Keratinocyte (primary cell): ENCODE data around the gene USP17L19. TPM values are rescaled to one million over a fixed set of nuclear protein-coding genes. Genes with fewer than 3 reads are reported as not detected.
"Not testable (repeated sequence)": the region's sequence is repeated elsewhere in the genome, so short reads cannot be mapped to it uniquely, and the experiment has no call there.

Source experiments
- DNase-seq: peaks from one replicate; pipeline ENCODE4 v3.0.0-alpha.2; 2011; ENCODE audit warnings: low read depth, missing footprints, low spot score
- FAIRE-seq: peaks from 2 replicates; lab custom pipeline; 2011; peaks lifted over from hg19 to GRCh38; lab: Jason Lieb, UNC
- H2AFZ ChIP-seq: 2 replicates; pipeline ENCODE4 v1.6.0; 2012; ENCODE audit warnings: low read length, control low read depth, inconsistent platforms; ENCODE audit not compliant: control insufficient read depth
- H3K27ac ChIP-seq: 2 replicates; pipeline ENCODE4 v1.5.1; 2011; ENCODE audit warnings: low read length; ENCODE audit not compliant: control insufficient read depth, insufficient read depth
- H3K27me3 ChIP-seq: 3 replicates; pipeline ENCODE4 v1.6.0; 2011; ENCODE audit warnings: low read length; ENCODE audit not compliant: control insufficient read depth, insufficient read depth; ENCODE audit errors: extremely low read depth
- H3K36me3 ChIP-seq, 2 experiments: 2 replicates in 1 of 2; 3 replicates in 1 of 2; pipeline ENCODE4 v1.5.1; 2011; ENCODE audit warnings: low read length in 2 of 2, mild to moderate bottlenecking in 1 of 2; ENCODE audit not compliant: control insufficient read depth in 2 of 2, insufficient read depth in 2 of 2; ENCODE audit errors: extremely low read depth in 1 of 2
- H3K4me1 ChIP-seq: 3 replicates; pipeline ENCODE4 v1.5.1; 2011; ENCODE audit warnings: low read length; ENCODE audit not compliant: control insufficient read depth, insufficient read depth; ENCODE audit errors: extremely low read depth
- H3K4me2 ChIP-seq: 3 replicates; pipeline ENCODE4 v1.6.0; 2011; ENCODE audit warnings: low read depth, low read length; ENCODE audit not compliant: control insufficient read depth, insufficient read depth; ENCODE audit errors: extremely low read depth
- H3K4me3 ChIP-seq, 3 experiments: fragments of 200-600 bp in 1 of 3; sonication (generic) in 1 of 3; 2 replicates in 2 of 3; 3 replicates in 1 of 3; pipeline ENCODE4 v1.5.1; 2011 to 2016; ENCODE audit warnings: low read length in 3 of 3, mild to moderate bottlenecking in 3 of 3, control low read depth in 2 of 3, inconsistent platforms in 1 of 3, low read depth in 1 of 3, mixed read lengths in 1 of 3, mixed run types in 1 of 3, moderate library complexity in 1 of 3; ENCODE audit not compliant: control insufficient read depth in 2 of 3, insufficient read depth in 2 of 3; ENCODE audit errors: extremely low read depth in 1 of 3
- H3K79me2 ChIP-seq: 2 replicates; pipeline ENCODE4 v1.6.0; 2012; ENCODE audit warnings: low read length; ENCODE audit not compliant: control insufficient read depth, insufficient read depth
- H3K9ac ChIP-seq: 3 replicates; pipeline ENCODE4 v1.6.0; 2011; ENCODE audit warnings: low read length; ENCODE audit not compliant: control insufficient read depth, insufficient read depth; ENCODE audit errors: extremely low read depth
- H3K9me1 ChIP-seq: 3 replicates; pipeline ENCODE4 v1.6.0; 2011; ENCODE audit warnings: low read length; ENCODE audit not compliant: control insufficient read depth, insufficient read depth; ENCODE audit errors: extremely low read depth
- H3K9me3 ChIP-seq: 2 replicates; pipeline ENCODE4 v1.5.1; 2012; ENCODE audit warnings: low read depth, low read length; ENCODE audit not compliant: control insufficient read depth
- H4K20me1 ChIP-seq: 3 replicates; pipeline ENCODE4 v1.6.0; 2011; ENCODE audit warnings: low read length; ENCODE audit not compliant: control insufficient read depth, insufficient read depth; ENCODE audit errors: extremely low read depth
- dilution Hi-C: fragments of 300-500 bp; cut with MboI; formaldehyde crosslinking; loops from one replicate; pipeline ENCODE4 v1.7.0; 2020; ENCODE audit warnings: low sequenced_read_pairs; ENCODE audit not compliant: extremely low pct_ligation_motif_present
- polyA plus RNA-seq, 5 experiments: library from polyadenylated mRNA; depleted of rRNA in 3 of 5; stranded (reverse) in 3 of 5; stranded (forward) in 1 of 5; unstranded in 1 of 5; fragments of >200 nt; gene quantifications; 1 replicate in 1 of 5; 2 replicates in 3 of 5; 3 replicates in 1 of 5; pipeline versions ENCODE4 v1.2.1 to v1.2.3, GENCODE V29; 2011 to 2012; ENCODE audit warnings: missing spikeins in 2 of 5, low read depth in 1 of 5, low replicate concordance in 1 of 5

The USP17L19 gene
- polyA plus RNA-seq, 1 donor (not counting 4 experiments of a cell fraction or from before 2014, with no cell fraction given) = not detected

- H3K4me1 ChIP-seq, H2AFZ ChIP-seq, H3K9me3 ChIP-seq, H3K9me1 ChIP-seq, DNase-seq, FAIRE-seq, H3K79me2 ChIP-seq, H4K20me1 ChIP-seq, H3K4me2 ChIP-seq, H3K27ac ChIP-seq, H3K4me3 ChIP-seq, H3K27me3 ChIP-seq, H3K9ac ChIP-seq, dilution Hi-C loops, H3K36me3 ChIP-seq: not testable (repeated sequence)
Measured at GRCh38 chr4:9219852-9220251, 33.3 kb upstream of the USP17L19 start, which contains the start of gene USP17L12. Gene USP17L12 (plus strand): TSS chr4:9220152. CDS start chr4:9220152, 0 bp downstream.

GRCh38 chr4:9224596-9224995 lies 28.6 kb upstream of the USP17L19 start, which contains the start of gene USP17L13:
Gene USP17L13 (plus strand): TSS chr4:9224896. CDS start chr4:9224896, 0 bp downstream.
- H4K20me1 ChIP-seq, H3K36me3 ChIP-seq, H2AFZ ChIP-seq, FAIRE-seq, H3K27me3 ChIP-seq, H3K79me2 ChIP-seq, dilution Hi-C loops, DNase-seq, H3K4me3 ChIP-seq, H3K4me1 ChIP-seq, H3K9me3 ChIP-seq, H3K27ac ChIP-seq, H3K9me1 ChIP-seq, H3K9ac ChIP-seq, H3K4me2 ChIP-seq: not testable (repeated sequence)

GRCh38 chr4:9230249-9230648 lies 22.9 kb upstream of the USP17L19 start:
- H3K9ac ChIP-seq, H3K27me3 ChIP-seq, H3K79me2 ChIP-seq, H3K9me3 ChIP-seq, H3K9me1 ChIP-seq, dilution Hi-C loops, H4K20me1 ChIP-seq, H3K4me3 ChIP-seq, H2AFZ ChIP-seq, H3K27ac ChIP-seq, H3K4me2 ChIP-seq, FAIRE-seq, H3K4me1 ChIP-seq, H3K36me3 ChIP-seq, DNase-seq: not testable (repeated sequence)

DNA sequence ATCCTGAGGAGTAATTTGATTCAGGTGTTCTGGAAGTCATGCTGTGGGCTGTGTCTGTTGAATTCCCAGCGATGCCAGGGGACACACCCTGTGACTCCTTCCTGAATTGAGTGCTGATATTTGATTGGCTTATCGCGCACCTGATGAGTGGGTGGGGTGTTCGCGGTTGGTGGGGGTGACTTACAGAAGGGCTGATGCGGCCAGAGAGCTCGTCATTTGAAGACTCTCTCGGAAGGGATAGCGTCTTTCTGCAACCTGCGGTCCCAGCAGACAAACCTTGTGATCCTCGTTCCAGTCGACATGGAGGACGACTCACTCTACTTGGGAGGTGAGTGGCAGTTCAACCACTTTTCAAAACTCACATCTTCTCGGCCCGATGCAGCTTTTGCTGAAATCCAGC lies 19.1 kb upstream of the USP17L19 start, which contains the start of gene USP17L15:
Gene USP17L15, plus strand, starts transcription at position 301 of the 400 bp plus-strand sequence. Its CDS starts 0 bp downstream, at position 301.
- H3K27me3 ChIP-seq, H3K4me3 ChIP-seq, H3K4me2 ChIP-seq, H3K27ac ChIP-seq, H4K20me1 ChIP-seq, DNase-seq, H2AFZ ChIP-seq, H3K9me3 ChIP-seq, H3K79me2 ChIP-seq, dilution Hi-C loops, H3K4me1 ChIP-seq, FAIRE-seq, H3K9me1 ChIP-seq, H3K9ac ChIP-seq, H3K36me3 ChIP-seq: not testable (repeated sequence)

GRCh38 chr4:9238461-9238860 lies 14.7 kb upstream of the USP17L19 start:
- not testable (repeated sequence) for FAIRE-seq, DNase-seq

More at GRCh38 chr4:9238461-9238860, 14.7 kb upstream of the USP17L19 start:
- H3K4me2 ChIP-seq, H3K9me3 ChIP-seq, H4K20me1 ChIP-seq, H3K27ac ChIP-seq, H3K4me1 ChIP-seq, H3K36me3 ChIP-seq, H3K9me1 ChIP-seq, H2AFZ ChIP-seq, H3K27me3 ChIP-seq, H3K79me2 ChIP-seq, H3K9ac ChIP-seq, dilution Hi-C loops, H3K4me3 ChIP-seq: not testable (repeated sequence)
